GM21526 (cell line): ENCODE results near the gene PLPPR5.
"Not testable (repeated sequence)": the region's sequence is repeated elsewhere in the genome, so short reads cannot be mapped to it uniquely, and the experiment has no call there.

Experiments used
- ATAC-seq: cut with Tn5 transposase; IDR thresholded peaks from one replicate; pipeline ENCODE4 v1.9.1; 2021; ENCODE audit warnings: moderate library complexity; ENCODE audit not compliant: unreplicated experiment, low FRiP score

PLPPR5 gene

GRCh38 chr1:99004861-99005442, at the start of gene PLPPR5:
Gene PLPPR5 (minus strand): TSS chr1:99004861. CDS start chr1:99004671, 190 bp downstream.
- no peak for ATAC-seq

GRCh38 chr1:99051611-99052283, 47.1 kb upstream of the PLPPR5 start:
- ATAC-seq: no peak

GRCh38 chr1:99049745-99050144, 45.1 kb upstream of the PLPPR5 start:
- ATAC-seq: no peak

GRCh38 chr1:99036746-99037145, 32.1 kb upstream of the PLPPR5 start:
- not testable (repeated sequence) for ATAC-seq

GRCh38 chr1:99018313-99018712, 13.7 kb upstream of the PLPPR5 start:
- ATAC-seq: no peak

GRCh38 chr1:99017655-99018054, 13.0 kb upstream of the PLPPR5 start:
- ATAC-seq: no peak

- no peak for ATAC-seq
Measured at GRCh38 chr1:99010679-99011078, 6.0 kb upstream of the PLPPR5 start.

GRCh38 chr1:99007366-99007765, 2.7 kb upstream of the PLPPR5 start:
- ATAC-seq: no peak

GRCh38 chr1:99005537-99005942, 879 bp upstream of the PLPPR5 start:
- ATAC-seq: no peak

GRCh38 chr1:99004254-99004860, 304 bp downstream of the PLPPR5 start:
- no peak for ATAC-seq

GRCh38 chr1:99003581-99004253, 944 bp downstream of the PLPPR5 start:
- ATAC-seq: no peak

GRCh38 chr1:98992844-98993243, 11.8 kb downstream of the PLPPR5 start:
- no peak for ATAC-seq

- peak; percentile 77 for ATAC-seq
Measured at GRCh38 chr1:98991127-98992012, 13.3 kb downstream of the PLPPR5 start.

GRCh38 chr1:98989556-98989907, 15.1 kb downstream of the PLPPR5 start:
- no peak for ATAC-seq

GRCh38 chr1:98988904-98989555, 15.6 kb downstream of the PLPPR5 start:
- no peak for ATAC-seq

- ATAC-seq: no peak
Measured at GRCh38 chr1:98985687-98986086, 19.0 kb downstream of the PLPPR5 start.

- ATAC-seq: no peak
Measured at GRCh38 chr1:98981917-98982513, 22.6 kb downstream of the PLPPR5 start.

- no peak for ATAC-seq
Measured at GRCh38 chr1:98979463-98979862, 25.2 kb downstream of the PLPPR5 start.

- ATAC-seq: no peak
Measured at GRCh38 chr1:98975810-98976209, 28.9 kb downstream of the PLPPR5 start.

GRCh38 chr1:98975113-98975512, 29.5 kb downstream of the PLPPR5 start:
- no peak for ATAC-seq
